ENCODE results near the gene PREX1. TPM values are rescaled to one million over a fixed set of nuclear protein-coding genes. Genes with fewer than 3 reads are reported as not detected.

The PREX1 gene
- total and polyA plus RNA-seq, 10 donors, result 36.7 to 279 (median 157) TPM

GRCh38 chr20:48769069-48769983, 58.5 kb downstream of the PREX1 start:
- Histone ChIP-seq H3K27ac (peak overlapping the region in 7 of 8 donors; percentile 72 to 97 (median 86)), H3K36me3 (peaks cover 0 to 31% (median 0%) of the 10 kb centered on the region in 6 donors), H3K27me3 (replicated peaks in 1 of 7) (no peaks in the 10 kb centered on the region), H3K4me1 (peaks cover 52 to 100% (median 94%) of the 10 kb centered on the region in 6 donors), H3K9me3 (peaks cover 0 to 5% (median 0%) of the 10 kb centered on the region in 8 donors), H3K4me3 (peak overlapping the region in 1 of 8 donors; percentile 52)
- TF ChIP-seq POLR2A (IDR thresholded peaks at IDR 0.05) (no peak), POLR2AphosphoS5 (IDR thresholded peaks at IDR 0.05) (peak; percentile 58 to 85 (median 76))
- WGBS, 5 donors, result 34 to 52% (median 47%) methylated on average over 17 to 21 of the region's 21 CpGs
- intact Hi-C loops (cut with DNase I; ENCODE audit: low total_unique reads), result no loop called here
- peak; percentile 88 for DNase-seq

- Histone ChIP-seq H3K9me3 (peaks cover 0 to 5% (median 0%) of the 10 kb centered on the region in 8 donors), H3K27ac (peak overlapping the region in 5 of 8 donors; percentile 19 to 97 (median 89)), H3K36me3 (peaks cover 0 to 37% (median 0%) of the 10 kb centered on the region in 6 donors), H3K27me3 (replicated peaks in 1 of 7) (no peaks in the 10 kb centered on the region), H3K4me3 (no peak overlapping the region), H3K4me1 (peaks cover 47 to 100% (median 94%) of the 10 kb centered on the region in 6 donors)
- TF ChIP-seq CTCF (IDR thresholded peaks at IDR 0.05 in 8 of 11, conservative IDR thresholded peaks at IDR 0.05 in 3 of 11) (no peak), POLR2AphosphoS5 (IDR thresholded peaks at IDR 0.05) (no peak), POLR2A (IDR thresholded peaks at IDR 0.05) (no peak)
- 73 to 85% (median 82%) methylated on average over 27 of the region's 27 CpGs for WGBS, 5 donors
- DNase-seq, result no peak
- intact Hi-C loops (cut with DNase I; ENCODE audit: low total_unique reads), result no loop called here
These were observed 60.5 kb downstream of the PREX1 start for GRCh38 chr20:48766961-48767960.

- 71 to 86% (median 75%) methylated on average over 5 to 7 of the region's 7 CpGs for WGBS, 5 donors
- Histone ChIP-seq H3K27ac (peak overlapping the region in 3 of 8 donors; percentile 89 to 97 (median 92)), H3K36me3 (peaks cover 0 to 37% (median 0%) of the 10 kb centered on the region in 6 donors), H3K27me3 (replicated peaks in 1 of 7) (no peaks in the 10 kb centered on the region), H3K9me3 (peaks cover 0 to 5% (median 0%) of the 10 kb centered on the region in 8 donors), H3K4me1 (peaks cover 41 to 100% (median 94%) of the 10 kb centered on the region in 6 donors), H3K4me3 (no peak overlapping the region)
- DNase-seq, result no peak
- intact Hi-C loops (cut with DNase I; ENCODE audit: low total_unique reads), result no loop called here
- peak in 1 of 3 donors; percentile 50 for TF ChIP-seq POLR2AphosphoS5 (IDR thresholded peaks at IDR 0.05)
- TF ChIP-seq POLR2A (IDR thresholded peaks at IDR 0.05), result no peak
- TF ChIP-seq CTCF (IDR thresholded peaks at IDR 0.05 in 8 of 11, conservative IDR thresholded peaks at IDR 0.05 in 3 of 11), result no peak
These were observed 61.6 kb downstream of the PREX1 start for GRCh38 chr20:48766205-48766604.

GRCh38 chr20:48765359-48765758, 62.4 kb downstream of the PREX1 start:
- TF ChIP-seq POLR2A (IDR thresholded peaks at IDR 0.05) (no peak), CTCF (IDR thresholded peaks at IDR 0.05 in 8 of 11, conservative IDR thresholded peaks at IDR 0.05 in 3 of 11) (no peak), POLR2AphosphoS5 (IDR thresholded peaks at IDR 0.05) (no peak)
- H3K36me3 ChIP-seq, result peaks cover 0 to 32% (median 0%) of the 10 kb centered on the region in 6 donors
- no peaks in the 10 kb centered on the region for H3K27me3 ChIP-seq (replicated peaks in 1 of 7)
- peaks cover 46 to 100% (median 94%) of the 10 kb centered on the region in 6 donors for H3K4me1 ChIP-seq
- H3K4me3 ChIP-seq, result no peak overlapping the region
- DNase-seq, result no peak
- peaks cover 0 to 5% (median 0%) of the 10 kb centered on the region in 8 donors for H3K9me3 ChIP-seq
- 68 to 86% (median 79%) methylated on average over 4 of the region's 4 CpGs for WGBS, 5 donors
- H3K27ac ChIP-seq, result peak overlapping the region in 5 of 8 donors; percentile 25 to 97 (median 89)
- intact Hi-C loops (cut with DNase I; ENCODE audit: low total_unique reads), result no loop called here

Data from spleen (tissue), 11 donors.